ENCODE results near the gene COL28A1.
"Not testable (repeated sequence)": the region's sequence is repeated elsewhere in the genome, so short reads cannot be mapped to it uniquely, and the experiment has no call there.

Gene COL28A1

GRCh38 chr7:7562736-7563135 lies 27.1 kb upstream of the COL28A1 start:
- no peak for DNase-seq (ENCODE audit: extremely low read depth in 1 of 2, low read depth in 1 of 2)

GRCh38 chr7:7561591-7561990 lies 25.9 kb upstream of the COL28A1 start:
- not testable (repeated sequence) for DNase-seq (ENCODE audit: extremely low read depth in 1 of 2, low read depth in 1 of 2)

- no peak for DNase-seq (ENCODE audit: extremely low read depth in 1 of 2, low read depth in 1 of 2)
These were observed 21.6 kb upstream of the COL28A1 start for GRCh38 chr7:7557252-7557651.

GRCh38 chr7:7556852-7557251 lies 21.2 kb upstream of the COL28A1 start:
- DNase-seq (ENCODE audit: extremely low read depth in 1 of 2, low read depth in 1 of 2) = no peak

GRCh38 chr7:7554649-7555575 lies 19.2 kb upstream of the COL28A1 start:
- no peak for DNase-seq (ENCODE audit: extremely low read depth in 1 of 2, low read depth in 1 of 2)

GRCh38 chr7:7554021-7554432 lies 18.4 kb upstream of the COL28A1 start:
- no peak for DNase-seq (ENCODE audit: extremely low read depth in 1 of 2, low read depth in 1 of 2)

GRCh38 chr7:7553386-7553785 lies 17.7 kb upstream of the COL28A1 start:
- DNase-seq (ENCODE audit: extremely low read depth in 1 of 2, low read depth in 1 of 2) = no peak

GRCh38 chr7:7552199-7552598 lies 16.5 kb upstream of the COL28A1 start:
- no peak for DNase-seq (ENCODE audit: extremely low read depth in 1 of 2, low read depth in 1 of 2)

GRCh38 chr7:7550663-7551062 lies 15.0 kb upstream of the COL28A1 start:
- DNase-seq (ENCODE audit: extremely low read depth in 1 of 2, low read depth in 1 of 2) = no peak

- DNase-seq (ENCODE audit: extremely low read depth in 1 of 2, low read depth in 1 of 2) = no peak
These were observed 12.7 kb upstream of the COL28A1 start for GRCh38 chr7:7548407-7548806.

- no peak for DNase-seq (ENCODE audit: extremely low read depth in 1 of 2, low read depth in 1 of 2)
These were observed 6.7 kb upstream of the COL28A1 start for GRCh38 chr7:7542251-7542835.

GRCh38 chr7:7539711-7540110 lies 4.0 kb upstream of the COL28A1 start:
- DNase-seq (ENCODE audit: extremely low read depth in 1 of 2, low read depth in 1 of 2) = no peak

GRCh38 chr7:7539152-7539551 lies 3.5 kb upstream of the COL28A1 start:
- DNase-seq (ENCODE audit: extremely low read depth in 1 of 2, low read depth in 1 of 2) = no peak

- no peak for DNase-seq (ENCODE audit: extremely low read depth in 1 of 2, low read depth in 1 of 2)
These were observed 2.0 kb upstream of the COL28A1 start for GRCh38 chr7:7537711-7538110.

GRCh38 chr7:7536396-7537019 lies 835 bp upstream of the COL28A1 start:
- no peak for DNase-seq (ENCODE audit: extremely low read depth in 1 of 2, low read depth in 1 of 2)

GRCh38 chr7:7533831-7534430 lies 1.7 kb downstream of the COL28A1 start:
- DNase-seq (ENCODE audit: extremely low read depth in 1 of 2, low read depth in 1 of 2) = no peak

GRCh38 chr7:7529328-7529727 lies 6.3 kb downstream of the COL28A1 start:
- DNase-seq (ENCODE audit: extremely low read depth in 1 of 2, low read depth in 1 of 2) = no peak

- no peak for DNase-seq (ENCODE audit: extremely low read depth in 1 of 2, low read depth in 1 of 2)
These were observed 8.6 kb downstream of the COL28A1 start for GRCh38 chr7:7527047-7527446.

- DNase-seq (ENCODE audit: extremely low read depth in 1 of 2, low read depth in 1 of 2) = no peak
These were observed 9.7 kb downstream of the COL28A1 start for GRCh38 chr7:7526006-7526405.

- DNase-seq (ENCODE audit: extremely low read depth in 1 of 2, low read depth in 1 of 2) = no peak
These were observed 11.6 kb downstream of the COL28A1 start for GRCh38 chr7:7524121-7524520.

- no peak for DNase-seq (ENCODE audit: extremely low read depth in 1 of 2, low read depth in 1 of 2)
These were observed 13.3 kb downstream of the COL28A1 start for GRCh38 chr7:7522421-7522820.

Measured in activated CD8-positive, alpha-beta memory T cell treated with anti-CD3 and anti-CD28 coated beads for 1 hour (primary cell).